Fibroblast of peridontal ligament (primary cell): Measurements from ENCODE around the gene MYL4.
"Not testable (repeated sequence)": the region's sequence is repeated elsewhere in the genome, so short reads cannot be mapped to it uniquely, and the experiment has no call there.

Experiments
- DNase-seq: peaks from one replicate; pipeline ENCODE4 v3.0.0-alpha.2; 2010; ENCODE audit errors: extremely low read depth

MYL4 gene

GRCh38 chr17:47243737-47244598 lies 34.8 kb downstream of the MYL4 start:
- DNase-seq: no peak

GRCh38 chr17:47244697-47245096 lies 35.5 kb downstream of the MYL4 start:
- DNase-seq: no peak

- peak; percentile 58 for DNase-seq
Observed at GRCh38 chr17:47246120-47246519, 37.0 kb downstream of the MYL4 start.

DNA sequence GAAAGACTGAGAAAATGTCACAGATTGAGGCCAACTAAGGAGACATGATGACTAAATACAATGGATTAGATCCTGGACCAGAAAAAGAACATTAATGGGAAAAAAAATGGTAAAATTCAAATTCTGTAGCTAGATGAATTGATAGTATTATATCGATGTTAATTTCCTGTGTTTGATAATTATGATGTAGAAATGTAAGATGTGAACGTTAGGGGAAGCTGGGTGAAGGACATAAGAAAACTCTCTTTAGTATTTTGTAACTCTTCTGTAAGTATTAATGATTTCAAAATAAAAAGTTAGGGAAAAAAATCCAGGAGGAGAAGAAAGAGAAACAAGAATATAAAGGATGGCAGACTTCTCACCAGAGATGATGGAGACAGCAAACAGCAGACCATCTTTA lies 41.7 kb downstream of the MYL4 start:
- no peak for DNase-seq

GRCh38 chr17:47251421-47251940 lies 42.3 kb downstream of the MYL4 start:
- no peak for DNase-seq

GRCh38 chr17:47252209-47252608 lies 43.1 kb downstream of the MYL4 start:
- no peak for DNase-seq

DNA sequence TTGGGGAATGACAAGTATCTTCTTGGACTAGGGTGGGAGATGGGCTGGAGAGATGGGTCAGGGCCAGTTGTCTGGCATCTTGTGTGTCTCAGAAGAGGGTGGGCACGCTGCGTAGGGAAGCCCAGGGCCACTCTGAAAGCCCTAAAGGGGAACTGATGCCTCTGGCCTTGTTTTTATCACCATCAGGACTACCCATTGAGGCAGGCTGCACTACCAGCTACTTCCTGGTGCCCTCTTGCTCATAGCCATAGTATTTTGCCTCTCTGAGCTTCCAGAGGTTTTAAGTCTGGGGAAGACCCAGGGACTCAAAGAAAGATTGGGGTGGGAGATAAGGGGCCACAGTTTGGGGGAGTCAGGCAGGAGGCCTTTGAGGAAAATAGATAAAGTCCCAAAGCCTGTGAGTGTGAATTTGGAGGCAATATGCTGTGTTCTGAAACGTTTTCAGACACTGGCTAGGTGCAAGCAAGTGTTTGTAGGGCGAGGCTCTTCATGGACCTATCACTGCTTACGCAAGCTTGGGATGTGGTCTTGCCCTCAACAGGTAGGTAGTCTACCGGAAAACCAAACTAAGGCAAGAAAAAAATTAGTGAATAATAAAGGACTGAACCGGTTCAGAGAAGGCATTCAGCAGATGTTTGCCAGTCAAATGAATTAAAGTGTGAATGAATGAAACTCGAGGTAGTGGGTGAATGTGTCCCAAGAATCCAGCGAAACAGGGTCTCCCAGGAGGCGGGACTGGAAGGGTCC lies 43.8 kb downstream of the MYL4 start:
- DNase-seq: no peak

DNA sequence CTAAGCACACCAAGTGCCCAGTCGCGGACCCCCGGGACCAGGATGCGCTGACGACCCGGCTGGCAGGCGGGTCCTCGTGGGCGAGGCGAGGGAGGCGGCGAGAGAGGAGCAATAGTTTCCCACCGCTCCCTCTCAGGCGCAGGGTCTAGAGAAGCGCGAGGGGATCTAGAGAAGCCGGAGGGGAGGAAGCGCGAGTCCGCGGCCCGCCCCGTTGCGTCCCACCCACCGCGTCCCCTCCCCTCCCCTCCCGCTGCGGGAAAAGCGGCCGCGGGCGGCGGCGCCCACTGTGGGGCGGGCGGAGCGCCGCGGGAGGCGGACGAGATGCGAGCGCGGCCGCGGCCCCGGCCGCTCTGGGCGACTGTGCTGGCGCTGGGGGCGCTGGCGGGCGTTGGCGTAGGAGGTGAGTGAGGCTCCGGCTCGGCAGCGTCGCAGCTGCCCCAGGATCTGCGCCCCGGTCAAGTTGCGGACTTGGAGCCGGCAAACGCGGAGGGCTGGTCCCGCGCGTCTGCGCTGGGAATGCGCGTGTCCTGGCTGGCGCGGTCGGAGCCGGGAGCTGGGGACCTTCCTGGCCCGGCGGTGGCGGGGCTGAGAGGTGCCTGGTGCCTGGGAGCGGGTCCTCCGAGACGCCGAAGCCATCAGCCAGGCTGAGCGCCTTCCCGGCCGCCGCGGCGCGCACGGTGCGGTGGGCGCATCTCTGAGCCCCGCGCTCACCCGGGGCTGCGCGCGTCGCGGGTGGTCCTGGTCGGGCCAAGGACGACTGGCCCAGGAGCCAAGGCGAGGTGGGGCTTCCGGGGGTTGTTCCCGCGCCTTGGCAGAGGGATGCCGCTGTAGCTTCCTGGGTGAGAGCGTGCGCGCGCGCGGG lies 44.6 kb downstream of the MYL4 start, which contains the start of gene ITGB3:
TSS of gene ITGB3 (plus strand) at position 287 of the 862 bp plus-strand sequence. CDS start at position 322, 35 bp downstream.
- DNase-seq: peak; percentile 69

DNA sequence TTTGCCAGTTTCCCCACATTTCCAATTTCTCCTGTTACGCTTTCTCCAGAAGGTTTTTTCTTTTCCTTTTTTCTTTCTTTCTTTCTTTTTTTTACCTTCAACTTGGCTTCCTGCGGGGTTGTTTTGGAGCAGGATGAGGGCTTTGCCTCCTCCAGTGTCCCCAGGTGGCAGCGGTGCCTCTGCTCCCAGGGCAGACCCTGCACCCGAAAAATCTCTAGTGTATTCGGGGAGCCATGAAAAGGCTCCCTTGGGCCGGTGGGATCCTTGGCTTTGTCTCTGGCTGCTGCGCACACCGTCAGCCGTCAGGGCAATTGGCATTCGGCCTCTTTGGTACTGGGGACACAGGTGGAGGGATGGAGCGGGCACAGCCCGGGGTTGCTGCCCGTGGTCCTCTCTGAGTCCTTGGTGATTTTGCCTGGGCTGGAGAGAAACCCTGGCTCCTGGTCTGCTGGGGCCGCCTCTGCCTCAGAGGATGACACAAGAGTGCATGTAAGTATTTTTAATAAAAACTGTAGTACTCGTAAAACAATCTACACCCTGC lies 45.3 kb downstream of the MYL4 start:
- DNase-seq: no peak

DNA sequence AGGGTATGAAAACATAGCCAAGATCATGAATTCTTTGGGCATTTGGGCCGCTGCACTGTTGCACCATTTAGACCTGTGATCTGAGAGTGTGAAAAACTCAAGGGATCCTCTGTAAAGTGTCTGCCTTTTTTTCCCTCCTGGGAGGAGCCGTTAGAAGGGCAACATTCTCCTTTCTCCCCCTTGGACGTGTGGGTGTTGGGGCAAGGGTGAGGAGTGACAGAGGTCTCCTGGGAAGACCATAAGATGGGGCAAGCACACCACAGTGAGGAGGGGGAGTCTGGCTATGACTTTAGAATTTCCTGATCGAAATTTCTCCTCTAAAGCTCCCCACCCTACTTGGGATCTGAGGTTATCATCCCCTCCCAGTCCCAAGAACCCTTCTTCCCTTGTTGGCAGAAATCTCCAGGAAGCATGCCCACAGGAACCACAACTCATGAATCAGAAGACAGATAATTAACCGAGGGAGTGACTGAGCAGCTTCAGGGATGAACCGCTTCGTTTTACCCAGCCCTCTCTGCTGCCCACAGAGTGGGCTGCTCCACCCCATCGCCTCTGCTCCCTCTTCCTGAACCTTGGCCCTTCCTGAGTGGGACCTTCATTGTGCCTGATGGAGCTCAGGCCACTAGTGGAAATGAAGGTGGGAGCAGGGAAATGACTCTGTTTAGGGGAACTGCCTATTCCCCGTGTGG lies 48.6 kb downstream of the MYL4 start:
- peak; percentile 88 for DNase-seq

- no peak for DNase-seq
Observed at GRCh38 chr17:47262586-47262985, 53.4 kb downstream of the MYL4 start.

GRCh38 chr17:47264166-47264565 lies 55.0 kb downstream of the MYL4 start:
- DNase-seq: no peak

DNA sequence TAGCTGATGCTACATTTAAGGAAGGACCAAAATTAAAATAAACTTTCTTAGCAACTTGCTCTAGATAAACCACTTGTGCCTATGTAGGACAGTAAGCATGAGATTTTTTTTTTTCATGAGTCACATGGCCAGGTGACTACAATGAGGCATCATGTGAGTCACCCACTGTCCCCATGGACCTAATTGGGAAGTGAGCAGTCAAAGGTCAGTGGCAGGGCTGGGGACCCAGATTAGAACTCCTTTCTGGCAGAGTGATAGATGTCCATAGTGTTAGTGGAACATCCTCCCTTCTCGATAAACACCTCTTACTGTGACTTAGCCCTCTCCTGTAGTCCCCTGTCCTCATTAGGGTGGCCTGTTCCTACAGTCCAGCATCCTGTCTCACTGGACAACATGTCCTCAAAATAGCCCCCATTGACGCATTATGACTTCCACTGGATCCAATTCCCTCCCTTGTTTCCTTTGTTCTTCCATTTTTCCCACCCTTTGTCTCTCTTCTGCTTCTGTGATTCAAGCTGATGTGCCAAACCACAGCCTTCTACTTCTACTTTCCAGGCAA lies 56.9 kb downstream of the MYL4 start:
- peak; percentile 70 for DNase-seq

GRCh38 chr17:47266782-47267181 lies 57.6 kb downstream of the MYL4 start:
- peak; percentile 24 for DNase-seq

DNA sequence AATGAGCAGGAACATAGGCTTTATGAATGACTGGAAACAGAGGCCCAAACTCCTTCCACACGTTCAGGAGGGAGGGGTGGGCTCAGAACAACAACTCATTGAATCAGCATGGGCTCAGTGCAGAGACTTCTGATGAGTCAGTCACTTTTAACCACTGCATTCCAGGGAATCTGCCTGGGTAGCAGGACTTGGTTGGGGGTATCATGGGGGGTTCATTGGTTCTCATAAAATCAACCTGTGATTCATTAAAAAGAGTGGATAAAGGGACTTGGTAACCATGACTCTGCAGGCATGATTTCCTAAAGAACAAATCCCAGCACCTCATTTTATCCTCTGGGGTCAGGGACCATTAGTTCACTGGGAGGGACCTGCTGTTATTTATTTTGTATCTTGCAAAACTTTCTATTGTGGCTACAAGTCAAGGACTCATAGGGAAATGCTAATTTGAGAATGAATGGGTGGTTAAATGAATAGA lies 58.2 kb downstream of the MYL4 start:
- DNase-seq: peak; percentile 87

- DNase-seq: not testable (repeated sequence)
Observed at GRCh38 chr17:47268964-47269363, 59.8 kb downstream of the MYL4 start.

GRCh38 chr17:47269561-47270280 lies 60.6 kb downstream of the MYL4 start:
- DNase-seq: not testable (repeated sequence)

DNA sequence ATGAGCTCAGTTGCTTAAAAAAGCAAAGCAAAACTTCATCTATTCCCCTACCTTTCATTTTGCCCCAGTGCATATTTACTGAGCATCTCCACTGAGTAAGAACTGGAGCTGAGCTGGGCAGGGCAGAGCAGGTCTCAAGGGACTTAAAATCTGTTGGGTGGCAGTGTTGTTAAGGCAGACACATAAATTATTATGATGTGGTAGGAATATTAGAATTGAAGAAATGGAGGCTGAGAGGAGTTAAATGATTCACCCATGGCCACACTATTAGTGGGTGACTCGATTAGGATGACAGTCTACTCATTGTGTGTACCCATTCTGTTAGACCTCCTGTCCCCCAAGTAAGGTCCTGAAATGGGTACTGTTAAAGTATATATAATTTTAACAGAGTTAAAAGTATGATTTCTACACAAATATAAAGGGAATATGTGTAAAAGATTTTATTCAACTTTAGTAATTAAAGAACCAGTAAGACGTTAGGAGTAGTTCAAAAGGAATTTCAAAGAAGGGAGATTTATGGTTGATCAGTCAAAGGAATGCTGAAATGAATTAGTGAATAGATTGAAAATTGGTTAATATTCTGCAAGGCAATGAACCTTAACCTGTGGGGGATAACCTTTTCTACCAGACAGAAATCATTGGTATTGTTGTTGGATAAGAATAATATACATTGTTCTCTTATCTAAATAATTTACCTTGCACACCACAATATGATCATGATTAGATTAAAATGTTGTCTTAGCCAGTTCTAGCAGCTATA lies 62.0 kb downstream of the MYL4 start:
- DNase-seq: no peak

DNA sequence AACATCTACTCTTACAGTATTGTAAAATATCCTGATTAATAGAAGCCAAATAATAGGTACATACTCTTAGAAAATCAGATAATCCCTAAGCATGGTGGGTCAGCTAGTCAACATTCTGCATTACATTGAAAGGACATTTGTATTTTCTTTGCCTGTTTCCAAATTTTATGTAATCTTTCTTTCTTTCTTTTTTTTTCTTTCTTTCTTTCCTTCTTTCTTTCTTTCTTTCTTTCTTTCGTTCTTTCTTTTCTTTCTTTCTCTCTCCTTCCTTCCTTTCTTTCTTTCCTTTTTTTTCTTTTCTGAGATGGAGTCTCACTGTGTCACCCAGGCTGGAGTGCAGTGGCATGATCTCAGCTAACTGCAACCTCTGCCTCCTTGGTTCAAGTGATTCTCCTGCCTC lies 63.3 kb downstream of the MYL4 start:
- no peak for DNase-seq
